Right hindlimb (tissue), 1 donor: Measurements from ENCODE around the gene LRIT2.

Source experiments
- DNase-seq: peaks from one replicate; pipeline ENCODE4 v3.0.0-alpha.2; 2018

The LRIT2 gene

DNA sequence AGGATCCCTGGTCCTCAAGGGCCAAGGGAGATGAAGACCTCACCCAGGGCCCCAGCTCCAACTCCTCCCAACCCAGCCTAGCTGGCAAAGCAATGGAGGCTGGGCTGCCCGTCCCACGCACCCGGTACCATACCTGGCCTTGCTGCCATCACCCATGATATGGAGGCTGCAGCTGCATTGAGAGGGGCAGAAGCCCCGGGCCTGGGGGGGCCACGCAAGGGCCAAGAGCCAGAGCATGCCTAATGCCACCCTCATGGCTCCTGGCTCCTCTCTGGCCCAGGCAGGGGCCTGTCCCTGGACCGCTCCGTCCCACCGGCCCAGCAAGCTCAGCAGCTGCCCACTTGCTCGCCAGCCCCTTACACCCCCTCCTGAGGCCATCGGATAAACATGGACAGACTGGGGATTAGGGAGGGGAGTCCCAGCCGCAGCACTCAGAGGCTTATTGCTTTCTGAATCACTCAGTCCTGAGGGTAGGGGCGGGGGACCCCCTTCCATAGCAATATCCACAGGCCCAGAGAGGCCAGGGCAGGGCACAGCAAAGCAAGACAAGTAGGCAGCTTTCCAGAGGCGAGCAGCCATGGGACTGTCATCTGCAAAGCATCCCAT, 15.9 kb upstream of the LRIT2 start, which contains the start of gene LRIT1:
Gene LRIT1 (minus strand): TSS at position 362 of the 606 bp plus-strand sequence. CDS start 107 bp downstream, at position 255.
- DNase-seq = no peak

DNA sequence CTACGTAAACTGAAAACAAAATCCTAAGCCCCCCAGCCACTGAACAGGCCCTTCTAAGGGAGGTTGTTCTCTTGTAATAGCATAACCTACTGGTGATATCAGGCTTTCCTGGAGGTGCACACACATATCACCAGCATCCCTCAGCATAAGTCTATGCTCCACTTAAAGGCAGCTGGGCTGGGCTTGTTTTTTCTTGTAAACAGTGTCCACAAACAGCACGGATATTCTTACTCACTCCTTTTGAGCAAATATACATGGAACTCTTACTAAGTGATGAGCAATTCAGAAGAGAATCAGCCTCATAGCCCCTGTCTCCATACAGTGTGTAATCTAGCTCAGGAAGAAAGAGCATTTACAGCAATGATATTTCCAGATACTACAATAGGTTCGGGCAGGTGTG, 13.6 kb upstream of the LRIT2 start:
- no peak for DNase-seq

DNA sequence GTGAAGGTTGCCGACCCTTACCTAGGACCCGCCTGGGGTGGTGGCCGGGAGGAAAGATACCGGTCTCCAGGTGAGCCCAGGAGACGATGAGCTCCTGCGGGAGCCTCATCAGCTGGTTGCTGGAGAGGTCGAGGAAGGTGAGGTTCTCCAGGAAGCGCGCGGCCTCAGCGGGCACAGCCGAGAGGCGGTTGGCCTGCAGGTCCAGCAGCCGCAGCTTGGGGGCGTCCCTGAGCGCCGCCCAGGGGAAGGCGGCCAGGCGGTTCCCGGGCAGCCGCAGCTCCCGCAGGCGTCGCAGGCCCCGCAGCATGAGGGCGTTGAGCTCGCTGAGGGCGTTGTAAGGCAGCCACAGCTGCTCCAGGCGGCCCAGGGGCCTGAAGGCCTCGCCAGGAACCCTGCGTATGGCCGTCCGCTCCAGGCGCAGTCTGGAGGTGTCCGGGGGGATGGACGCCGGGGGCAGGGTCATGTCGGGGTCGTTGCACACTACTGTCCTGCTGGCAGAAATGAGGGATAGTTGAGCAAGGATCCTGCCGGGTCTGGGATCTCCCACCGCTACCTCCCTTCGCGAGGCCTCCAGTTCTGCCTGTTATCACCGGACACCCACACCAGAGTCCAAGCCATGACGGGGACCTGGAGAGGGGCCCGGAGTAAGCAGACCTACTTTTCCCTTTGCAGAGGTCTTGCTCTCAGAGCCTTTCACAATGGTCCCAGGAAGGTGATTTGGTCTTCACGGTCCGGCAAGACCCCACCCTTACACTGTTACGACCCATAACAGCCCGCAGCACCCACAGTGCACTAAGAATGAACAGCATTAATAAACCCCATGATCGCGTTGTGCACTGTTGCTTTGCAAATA, 12.1 kb upstream of the LRIT2 start:
- no peak for DNase-seq

DNA sequence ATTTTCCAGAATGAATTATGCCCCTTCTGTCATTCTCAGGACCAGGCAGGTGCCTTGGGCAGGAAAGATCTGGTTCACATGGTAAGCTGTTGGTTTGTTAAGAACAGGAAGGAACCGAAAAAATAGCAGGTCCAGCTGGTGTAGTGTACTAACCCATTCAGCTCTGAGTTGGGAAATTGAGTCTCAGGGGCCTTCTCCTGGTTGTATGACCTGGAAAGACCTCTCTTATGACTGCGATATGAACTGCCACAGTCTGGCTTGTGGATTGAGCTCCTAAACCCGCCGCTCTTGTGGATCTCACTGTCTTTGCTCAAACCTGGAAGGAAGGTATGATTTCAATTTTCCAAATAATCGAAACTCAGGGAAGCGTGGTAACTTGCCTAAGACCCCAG, 11.5 kb upstream of the LRIT2 start:
- no peak for DNase-seq

DNA sequence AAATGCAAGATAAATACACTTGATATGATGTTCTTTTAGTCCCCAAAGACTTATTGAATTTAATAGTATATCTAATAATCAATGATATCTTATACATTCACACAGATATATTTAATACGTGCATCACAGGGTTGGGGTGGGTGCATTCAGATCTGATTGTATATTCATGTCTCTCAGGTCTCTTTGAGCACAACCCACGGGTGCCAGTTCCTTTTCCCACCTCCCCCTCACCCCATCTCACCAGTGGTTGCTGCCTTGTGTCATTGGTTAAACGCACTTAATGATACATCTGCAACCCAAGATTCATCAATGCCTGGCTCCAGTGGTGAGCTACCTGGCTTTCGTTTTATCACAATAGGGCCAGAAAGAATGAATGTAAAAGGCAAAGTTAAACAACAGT, 9.8 kb upstream of the LRIT2 start:
- no peak for DNase-seq

DNA sequence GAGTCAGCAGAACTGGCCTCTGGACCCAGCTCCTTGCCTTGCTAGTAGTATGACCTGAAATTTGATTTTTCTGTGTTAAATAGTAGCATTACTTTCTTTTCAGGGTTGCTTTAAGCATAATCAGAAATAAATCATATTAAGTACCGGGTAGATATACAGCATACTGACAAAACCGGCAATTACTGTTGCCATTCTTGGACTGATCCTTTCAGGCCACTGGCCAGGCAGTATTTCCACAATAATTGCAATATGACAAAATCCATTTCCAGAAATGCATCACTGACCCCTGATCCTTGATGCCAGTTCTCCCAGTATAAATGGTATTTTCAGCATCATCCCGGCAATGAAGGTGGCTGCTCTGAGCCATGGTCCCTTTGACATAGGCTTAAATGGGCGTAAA, 9.1 kb upstream of the LRIT2 start:
- no peak for DNase-seq

DNA sequence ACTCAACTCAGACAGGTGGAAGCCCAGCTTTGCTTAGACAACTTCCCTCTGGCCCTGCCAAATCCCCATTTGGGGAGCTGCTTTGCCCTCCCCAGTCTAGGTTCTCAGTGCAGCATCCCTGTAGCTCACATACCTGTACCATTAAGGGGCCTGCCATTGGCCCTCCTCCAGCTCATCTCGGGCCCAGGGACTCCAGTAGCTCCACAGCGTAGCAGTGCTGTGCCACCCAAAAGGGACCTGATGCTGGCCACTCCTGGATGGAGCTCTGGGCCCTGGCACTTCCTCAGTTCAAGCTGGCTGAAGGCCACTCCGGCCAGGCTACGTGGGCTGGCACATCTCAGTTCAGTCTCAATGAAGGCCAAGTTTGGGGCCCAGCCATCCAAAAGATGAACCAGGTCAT, 8.6 kb upstream of the LRIT2 start:
- no peak for DNase-seq

DNA sequence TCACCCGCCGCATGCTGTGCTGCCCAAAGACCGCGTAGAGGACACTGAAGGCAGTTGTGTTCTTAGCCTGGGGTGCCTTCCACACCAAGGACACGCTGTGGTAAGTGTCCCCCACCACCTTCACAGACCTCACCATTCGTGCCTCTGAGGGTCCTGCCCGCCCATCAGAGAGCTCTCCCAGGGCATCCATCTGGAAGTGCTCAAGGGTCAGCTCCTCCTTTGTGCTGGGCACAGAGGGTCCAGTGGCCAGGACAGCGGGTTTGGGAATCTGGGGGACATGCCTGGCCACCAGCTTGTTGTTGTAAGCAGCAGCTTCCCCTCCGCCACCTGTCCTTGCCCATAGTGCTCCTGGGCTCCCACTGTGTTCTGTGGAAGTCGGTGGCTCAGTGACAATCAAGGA, 7.0 kb upstream of the LRIT2 start:
- no peak for DNase-seq

DNA sequence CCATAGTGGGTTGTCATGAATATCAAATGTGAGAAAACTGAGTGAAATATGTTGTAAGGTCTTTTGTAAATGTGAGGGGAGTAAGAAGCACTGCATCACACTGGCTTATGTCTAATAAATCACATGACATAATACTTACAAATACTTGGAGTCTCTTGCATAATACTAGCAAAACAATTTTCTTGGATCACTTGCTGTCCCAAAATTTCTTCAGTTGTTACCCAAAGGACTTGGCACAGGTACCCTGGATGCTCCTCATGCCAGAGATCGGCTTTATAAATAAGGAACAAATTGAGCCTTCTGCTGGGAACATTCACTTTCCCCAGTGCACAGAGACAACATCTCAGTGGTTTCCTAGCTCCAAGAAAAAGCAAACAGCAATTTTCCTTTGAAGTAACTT, 5.0 kb upstream of the LRIT2 start:
- DNase-seq = no peak

DNA sequence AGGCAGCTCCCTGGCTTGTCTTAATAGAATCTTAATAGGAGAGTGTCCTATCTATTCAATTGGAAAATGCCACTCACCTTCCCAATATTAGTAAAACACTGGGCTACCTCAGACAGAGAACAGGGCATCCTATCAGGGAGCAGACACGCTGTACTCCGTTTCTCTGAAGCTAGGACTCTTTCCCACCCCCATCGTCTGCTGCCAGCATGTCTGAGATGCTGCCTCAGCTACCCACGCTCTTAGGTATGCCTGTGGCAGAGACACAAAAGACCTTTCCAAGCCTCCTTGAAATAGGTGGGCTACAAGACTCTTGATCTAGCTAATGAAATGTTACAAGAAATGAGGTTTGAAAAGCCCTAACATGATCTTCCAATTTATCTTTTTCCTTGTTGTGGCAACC, 2.5 kb upstream of the LRIT2 start:
- DNase-seq = no peak

DNA sequence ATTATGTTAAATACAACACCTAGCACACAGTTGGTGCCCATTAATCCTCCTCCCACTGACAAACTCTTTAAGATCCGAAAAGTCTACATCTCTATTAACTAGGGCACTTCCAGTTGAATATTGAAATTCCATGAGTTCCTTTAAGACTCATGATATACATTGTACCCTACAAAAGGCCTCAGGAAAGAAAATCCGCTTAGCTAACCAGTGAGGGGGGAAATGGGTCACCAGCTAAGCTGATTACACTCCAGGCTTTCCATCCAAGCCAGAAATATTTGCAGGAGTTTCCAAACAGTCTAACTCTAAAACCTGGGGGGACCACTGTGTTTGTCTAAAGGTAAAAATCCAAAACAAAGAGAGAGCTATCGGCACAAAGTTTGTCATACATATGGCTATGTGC, 1.3 kb upstream of the LRIT2 start:
- no peak for DNase-seq

DNA sequence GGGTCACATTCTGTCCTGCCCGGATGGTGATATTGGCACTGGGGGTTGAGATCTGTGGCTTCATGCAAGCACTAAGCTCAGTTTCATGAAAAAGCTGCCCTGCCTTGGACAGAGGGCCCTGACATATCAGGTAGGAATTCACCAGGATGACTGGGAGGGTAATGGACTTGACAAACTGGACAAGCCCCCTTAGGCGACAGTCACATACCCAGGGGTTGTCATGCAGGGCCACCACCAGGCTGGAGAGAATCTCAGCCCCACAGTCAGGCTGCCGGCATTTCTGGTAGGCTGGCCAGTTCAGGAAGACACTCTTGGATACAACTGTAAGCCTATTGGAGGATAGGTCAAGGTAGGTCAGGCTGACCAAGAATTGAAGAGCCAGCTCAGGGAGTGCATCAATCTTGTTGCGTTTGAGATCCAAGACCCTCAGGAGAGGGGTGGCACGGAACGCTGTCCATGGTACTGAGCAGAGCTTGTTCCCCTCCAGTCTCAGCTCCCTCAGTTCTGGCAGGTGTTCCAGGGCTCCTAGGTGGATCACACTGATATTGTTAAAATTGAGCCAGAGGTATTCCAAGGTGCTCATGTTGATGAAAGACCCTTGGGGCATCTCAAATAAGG, 824 bp downstream of the LRIT2 start:
- DNase-seq = peak; percentile 26

DNA sequence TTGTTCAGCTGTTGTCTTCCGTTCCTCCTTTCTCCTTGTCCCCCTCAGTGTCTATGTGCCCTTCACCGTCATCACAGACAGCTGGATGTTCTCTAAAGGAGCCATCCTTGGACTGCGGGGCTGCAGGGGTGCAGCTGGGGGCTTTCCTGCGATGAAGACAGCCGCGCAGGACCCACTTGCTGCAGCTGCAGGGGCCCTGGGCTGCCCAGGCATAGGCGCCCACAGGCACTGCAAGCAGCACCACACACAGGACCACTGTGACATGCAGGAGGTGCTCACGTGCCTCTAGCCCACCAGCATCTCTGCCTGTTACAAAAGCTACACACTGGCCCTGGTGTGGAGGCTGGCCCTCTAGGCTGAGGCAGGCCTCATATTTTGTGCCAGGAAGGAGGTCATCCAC, 3.4 kb downstream of the LRIT2 start:
- no peak for DNase-seq

DNA sequence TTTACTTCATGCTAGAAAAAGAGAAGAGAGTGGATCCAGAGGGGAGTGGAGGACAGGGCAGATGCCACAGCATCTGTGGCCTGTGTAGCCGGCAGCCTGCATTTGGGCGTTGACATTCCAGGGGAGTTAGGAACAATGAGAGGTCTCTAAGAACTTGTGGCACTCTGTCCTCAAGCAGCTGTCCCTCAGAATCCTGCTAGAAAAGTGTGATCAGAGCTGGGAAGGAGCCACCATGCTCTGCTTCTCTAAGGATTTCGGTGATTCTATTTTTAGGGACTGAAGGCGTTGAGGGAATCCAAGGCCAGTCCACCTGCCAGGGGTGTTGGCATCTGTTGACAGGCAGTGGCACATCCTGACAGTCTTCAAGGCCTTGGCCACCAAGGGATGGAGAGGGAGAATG, 7.6 kb downstream of the LRIT2 start:
- DNase-seq = no peak

DNA sequence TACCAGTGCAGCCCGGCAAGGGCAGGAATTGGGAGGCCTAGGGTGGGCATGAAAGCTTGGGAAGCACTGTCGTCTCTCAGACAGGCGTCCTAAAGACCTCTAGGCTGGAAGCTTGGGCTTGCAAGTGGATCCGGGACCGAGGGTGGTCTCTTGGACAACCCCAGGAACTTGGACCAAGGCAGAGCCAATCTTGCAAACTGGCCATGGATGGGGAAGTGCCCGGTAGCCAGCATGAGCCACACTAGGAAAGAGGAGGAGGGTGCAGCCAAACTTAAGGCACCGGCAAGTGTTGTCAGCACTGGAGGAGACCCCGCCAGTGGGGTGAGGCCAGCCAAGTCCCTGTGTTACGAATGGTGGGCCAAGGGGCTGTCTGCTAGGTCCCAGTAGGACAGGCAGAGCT, 8.5 kb downstream of the LRIT2 start:
- DNase-seq = no peak

DNA sequence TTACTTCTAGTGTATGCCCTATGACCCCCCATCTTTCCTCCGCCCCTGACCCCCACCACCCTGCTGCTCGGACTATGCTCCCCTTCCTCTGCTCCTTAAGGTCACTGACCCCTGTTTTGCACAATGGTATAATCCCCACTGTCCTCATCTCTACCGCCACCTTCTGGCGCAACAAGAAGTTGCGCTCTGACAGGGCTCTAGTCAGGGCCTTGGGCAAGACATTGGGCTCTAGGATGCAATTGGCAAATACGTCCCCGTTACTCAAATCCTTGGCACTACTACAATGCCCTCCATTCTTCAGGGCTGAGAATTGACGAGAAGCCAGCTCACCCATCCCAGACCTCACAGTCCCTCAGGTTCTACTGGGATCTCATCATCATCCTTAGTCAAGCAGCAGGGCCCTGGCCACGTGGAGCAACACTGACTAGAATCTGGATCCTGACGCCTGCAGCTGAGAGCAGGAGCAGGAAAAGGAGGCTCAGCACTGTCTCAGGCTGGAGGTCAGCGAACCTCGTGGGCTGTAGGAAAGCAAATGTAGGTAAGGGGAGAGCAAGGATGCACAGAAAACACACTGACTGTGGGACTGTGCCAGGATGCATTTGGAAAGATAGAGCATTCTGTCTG, 10.6 kb downstream of the LRIT2 start:
- no peak for DNase-seq

DNA sequence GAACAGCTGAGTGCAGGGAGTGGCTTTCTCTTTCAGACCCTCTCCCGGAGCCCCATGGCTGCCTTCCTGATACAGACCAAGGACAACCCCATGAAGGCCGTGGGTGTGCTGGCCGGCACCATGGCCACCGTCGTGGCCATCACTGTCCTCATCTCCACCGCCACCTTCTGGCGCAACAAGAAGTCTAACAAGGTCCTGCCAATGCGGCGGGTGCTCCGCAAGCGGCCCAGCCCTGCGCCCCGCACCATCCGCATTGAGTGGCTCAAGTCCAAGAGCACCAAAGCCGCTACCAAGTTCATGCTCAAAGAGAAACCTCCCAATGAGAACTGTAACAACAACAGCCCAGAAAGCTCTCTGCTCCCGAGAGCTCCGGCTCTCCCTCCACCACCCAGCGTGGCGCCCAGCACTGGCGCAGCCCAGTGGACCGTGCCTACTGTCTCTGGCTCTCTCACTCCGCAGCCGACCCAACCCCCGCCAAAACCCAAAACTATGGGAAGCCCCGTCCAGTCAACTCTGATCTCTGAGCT, 11.2 kb downstream of the LRIT2 start:
- DNase-seq = no peak

DNA sequence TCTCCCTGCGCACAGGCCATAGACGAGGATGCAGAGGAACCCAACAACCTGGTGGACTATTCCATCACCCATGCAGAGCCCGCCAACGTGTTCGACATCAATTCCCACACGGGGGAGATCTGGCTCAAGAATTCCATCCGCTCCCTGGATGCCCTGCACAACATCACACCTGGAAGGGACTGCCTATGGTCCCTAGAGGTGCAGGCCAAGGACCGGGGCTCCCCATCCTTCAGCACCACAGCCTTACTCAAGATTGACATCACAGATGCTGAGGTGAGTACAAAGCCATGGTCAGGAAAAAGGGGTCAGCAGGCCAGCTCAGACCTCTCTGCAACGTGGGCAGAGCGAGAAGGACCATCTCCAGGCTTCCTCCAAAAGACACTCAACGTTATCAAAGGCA, 12.3 kb downstream of the LRIT2 start:
- no peak for DNase-seq

DNA sequence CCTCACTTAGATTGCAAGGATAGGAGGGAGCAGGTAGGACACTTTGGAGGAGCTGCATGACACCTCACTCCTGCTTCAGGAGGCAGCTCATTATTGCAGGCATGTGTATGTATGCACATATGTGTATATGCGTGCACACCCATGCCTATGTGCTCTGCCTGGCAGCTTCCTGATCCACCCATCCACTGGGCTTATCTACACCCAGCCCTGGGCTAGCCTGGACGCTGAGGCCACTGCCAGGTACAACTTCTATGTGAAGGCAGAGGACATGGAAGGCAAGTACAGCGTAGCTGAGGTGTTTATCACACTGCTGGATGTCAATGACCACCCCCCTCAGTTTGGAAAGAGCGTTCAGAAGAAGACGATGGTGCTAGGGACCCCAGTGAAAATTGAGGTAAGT, 13.3 kb downstream of the LRIT2 start:
- DNase-seq = no peak

DNA sequence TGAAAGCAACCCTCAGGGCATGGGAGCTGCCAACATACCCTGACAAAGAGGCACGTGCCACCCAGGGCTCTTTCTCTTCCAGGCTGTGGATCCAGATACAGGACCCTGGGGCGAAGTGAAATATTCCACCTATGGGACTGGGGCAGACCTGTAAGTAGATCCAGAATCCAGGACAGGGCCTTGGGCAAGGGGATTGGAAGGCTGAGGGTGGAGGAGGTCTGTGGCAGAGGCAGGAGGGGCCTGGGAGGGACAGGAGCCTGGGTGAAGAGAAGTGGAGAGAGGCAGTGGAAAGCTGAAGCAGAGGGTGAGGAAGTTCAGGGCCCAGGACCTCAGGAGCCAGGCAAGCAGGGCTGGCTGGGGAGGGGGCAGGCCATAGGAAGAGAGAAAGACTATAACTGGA, 13.8 kb downstream of the LRIT2 start:
- DNase-seq = no peak

DNA sequence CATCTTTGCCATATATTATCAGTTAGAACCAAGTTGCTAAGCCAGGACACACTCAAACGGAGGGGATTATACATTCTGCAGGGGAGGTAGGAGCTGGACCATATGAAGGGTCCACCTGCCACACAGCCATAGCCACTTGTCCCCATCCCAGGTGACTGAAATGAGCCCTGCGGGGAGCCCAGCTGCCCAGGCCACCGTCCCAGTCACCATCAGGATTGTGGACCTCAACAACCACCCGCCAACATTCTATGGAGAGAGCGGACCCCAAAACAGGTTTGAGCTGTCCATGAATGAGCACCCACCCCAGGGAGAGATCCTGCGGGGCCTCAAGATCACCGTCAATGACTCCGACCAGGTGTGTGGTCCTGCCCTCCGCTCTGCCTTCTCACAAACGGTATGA, 17.3 kb downstream of the LRIT2 start:
- DNase-seq = no peak

DNA sequence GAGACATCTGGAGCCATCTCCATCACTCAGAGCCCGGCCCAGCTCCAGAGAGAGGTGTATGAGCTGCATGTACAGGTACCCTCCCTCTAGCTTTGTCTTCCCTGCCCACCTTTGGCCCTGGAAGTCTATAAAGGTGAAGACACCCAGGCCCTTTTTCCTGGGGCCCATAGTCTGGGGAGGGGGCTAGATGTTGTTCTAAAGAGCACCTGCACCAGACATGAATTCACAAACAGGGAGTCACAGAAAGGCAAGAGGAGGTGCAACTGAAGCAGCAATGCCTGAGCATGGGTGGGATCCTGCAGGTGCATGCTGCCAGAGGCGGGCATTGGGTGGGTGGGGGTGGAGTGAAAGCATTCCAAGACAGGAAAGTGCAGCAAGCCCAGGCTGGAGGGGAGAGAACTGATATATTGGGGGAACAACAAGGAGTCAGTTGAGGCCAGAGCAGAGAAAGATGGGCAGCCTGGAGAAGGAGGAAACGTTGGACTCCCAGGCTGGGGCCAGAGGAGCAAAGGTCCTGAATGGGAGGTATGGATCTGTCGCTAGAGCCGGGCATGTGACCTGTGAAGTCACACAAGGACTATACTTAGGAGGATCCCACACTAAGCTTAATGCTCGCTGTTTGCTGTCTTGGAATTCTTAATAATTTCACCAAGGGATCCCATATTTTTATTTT, 19.4 kb downstream of the LRIT2 start:
- DNase-seq = no peak
